Peyer's patch (tissue), 4 donors: Measurements from ENCODE around the gene LTBP4. TPM values are rescaled to one million over a fixed set of nuclear protein-coding genes. Genes with fewer than 3 reads are reported as not detected.

Source experiments
- DNase-seq, 3 donors: peaks; one replicate each; pipeline ENCODE4 v3.0.0-alpha.2; 2017 to 2019
- H3K27ac ChIP-seq, 4 donors: fragments of 200-600 bp; sonication (generic); one replicate each; pipeline ENCODE4 v1.5.1; 2016 to 2019
- H3K27me3 ChIP-seq, 2 donors: fragments of 200-600 bp; sonication (generic); one replicate each; pipeline ENCODE4 v1.5.1; 2019
- H3K36me3 ChIP-seq, 3 donors: fragments of 200-600 bp; sonication (generic); one replicate each; pipeline ENCODE4 v1.5.1; 2016 to 2019
- H3K4me1 ChIP-seq, 4 donors: fragments of 200-600 bp; sonication (generic); one replicate each; pipeline ENCODE4 v1.5.1; 2016 to 2019
- H3K4me3 ChIP-seq, 4 donors: fragments of 200-600 bp; sonication (generic); 1 replicate in 3 of 4; 2 replicates in 1 of 4; pipeline ENCODE4 v1.5.1; 2016 to 2019; ENCODE audit warnings: mild to moderate bottlenecking in 1 of 4
- H3K9me3 ChIP-seq, 4 donors: fragments of 200-600 bp; sonication (generic); one replicate each; pipeline ENCODE4 v1.5.1; 2016 to 2019; ENCODE audit warnings: mild to moderate bottlenecking in 1 of 4
- CTCF ChIP-seq, 6 experiments: fragments of 450-650 bp in 4 of 6; fragments of 200-600 bp in 2 of 6; sonication (generic) in 1 of 6; IDR thresholded peaks; one replicate each; pipeline ENCODE4 v1.5.1; 2017 to 2019; ENCODE audit warnings: antibody characterized with exemption in 6 of 6, mild to moderate bottlenecking in 3 of 6, moderate library complexity in 1 of 6
- POLR2A ChIP-seq, 2 donors: fragments of 450-650 bp; IDR thresholded peaks; one replicate each; pipeline ENCODE4 v1.5.1; 2017; ENCODE audit warnings: antibody characterized with exemption in 2 of 2, mild to moderate bottlenecking in 2 of 2, moderate library complexity in 2 of 2
- total RNA-seq, 4 donors: library from RNA; depleted of rRNA; stranded (reverse); fragments of >200 nt; gene quantifications; one replicate each; pipeline ENCODE4 v1.1.0, GENCODE V29; 2016

LTBP4 gene
- total RNA-seq, 4 donors from 2014 or later = 164 to 484 (median 329) TPM

DNA sequence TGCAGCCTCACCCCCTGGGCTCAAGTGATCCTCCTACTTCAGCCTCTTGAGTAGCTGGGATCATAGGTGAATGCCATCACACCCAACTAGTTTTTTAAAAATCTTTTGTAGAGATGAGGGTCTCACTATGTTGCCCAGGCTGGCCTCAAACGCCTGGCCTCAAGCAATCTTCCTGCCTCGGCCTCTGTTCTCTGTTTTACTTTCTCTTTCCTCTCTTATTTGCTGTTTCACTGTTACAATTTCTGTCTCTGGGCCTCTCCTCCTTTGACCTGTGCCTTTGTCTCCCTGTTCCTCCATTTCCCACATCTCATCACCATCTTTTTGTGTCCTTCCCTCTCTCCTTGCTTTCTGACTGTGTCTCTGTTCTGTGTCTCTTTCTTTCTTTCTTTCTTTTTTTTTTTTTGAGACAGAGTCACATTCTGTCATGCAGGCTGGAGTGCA lies 15.2 kb upstream of the LTBP4 start:
- Histone ChIP-seq H3K36me3 (peaks cover 0 to 63% (median 0%) of the 10 kb centered on the region in 3 donors), H3K27ac (no peak overlapping the region), H3K4me3 (no peak overlapping the region), H3K4me1 (no peaks in the 10 kb centered on the region), H3K9me3 (no peaks in the 10 kb centered on the region), H3K27me3 (no peaks in the 10 kb centered on the region)
- TF ChIP-seq POLR2A (IDR thresholded peaks at IDR 0.05) (no peak), CTCF (IDR thresholded peaks at IDR 0.05) (no peak)
- DNase-seq = no peak

DNA sequence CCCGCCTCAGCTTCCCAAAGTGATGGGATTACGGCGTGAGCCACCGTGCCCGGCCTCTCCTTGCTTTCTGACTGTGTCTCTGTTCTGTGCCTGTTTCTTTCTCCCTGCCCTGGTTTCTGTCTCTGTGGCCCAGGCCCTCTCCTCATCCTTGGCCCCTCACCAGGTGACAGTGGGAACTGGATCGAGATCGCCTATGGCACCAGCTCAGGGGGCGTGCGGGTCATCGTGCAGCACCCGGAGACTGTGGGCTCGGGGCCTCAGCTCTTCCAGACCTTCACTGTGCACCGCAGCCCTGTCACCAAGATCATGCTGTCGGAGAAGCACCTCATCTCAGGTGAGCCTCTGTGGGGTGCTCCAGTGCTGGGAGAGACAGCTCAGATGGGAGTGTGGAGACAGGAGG lies 14.6 kb upstream of the LTBP4 start:
- Histone ChIP-seq H3K9me3 (no peaks in the 10 kb centered on the region), H3K27me3 (no peaks in the 10 kb centered on the region), H3K27ac (no peak overlapping the region), H3K36me3 (peaks cover 0 to 58% (median 0%) of the 10 kb centered on the region in 3 donors), H3K4me1 (no peaks in the 10 kb centered on the region), H3K4me3 (no peak overlapping the region)
- no peak for DNase-seq
- no peak for TF ChIP-seq POLR2A (IDR thresholded peaks at IDR 0.05)
- no peak for TF ChIP-seq CTCF (IDR thresholded peaks at IDR 0.05)

- no peak for DNase-seq
- H3K27ac ChIP-seq = no peak overlapping the region
- H3K36me3 ChIP-seq = peaks cover 0 to 41% (median 0%) of the 10 kb centered on the region in 3 donors
- peaks cover 0 to 4% (median 0%) of the 10 kb centered on the region in 4 donors for H3K4me1 ChIP-seq
- no peaks in the 10 kb centered on the region for H3K9me3 ChIP-seq
- TF ChIP-seq POLR2A (IDR thresholded peaks at IDR 0.05) = no peak
- TF ChIP-seq CTCF (IDR thresholded peaks at IDR 0.05) = no peak
- H3K4me3 ChIP-seq = no peak overlapping the region
- no peaks in the 10 kb centered on the region for H3K27me3 ChIP-seq
Measured at GRCh38 chr19:40588110-40588854, 12.9 kb upstream of the LTBP4 start.

GRCh38 chr19:40588926-40589569 lies 12.1 kb upstream of the LTBP4 start:
- H3K27me3 ChIP-seq = no peaks in the 10 kb centered on the region
- H3K36me3 ChIP-seq = peaks cover 0 to 34% (median 0%) of the 10 kb centered on the region in 3 donors
- no peak for DNase-seq
- TF ChIP-seq POLR2A (IDR thresholded peaks at IDR 0.05) (no peak), CTCF (IDR thresholded peaks at IDR 0.05) (no peak)
- no peaks in the 10 kb centered on the region for H3K9me3 ChIP-seq
- no peak overlapping the region for H3K27ac ChIP-seq
- H3K4me1 ChIP-seq = peaks cover 0 to 4% (median 0%) of the 10 kb centered on the region in 4 donors
- no peak overlapping the region for H3K4me3 ChIP-seq

DNA sequence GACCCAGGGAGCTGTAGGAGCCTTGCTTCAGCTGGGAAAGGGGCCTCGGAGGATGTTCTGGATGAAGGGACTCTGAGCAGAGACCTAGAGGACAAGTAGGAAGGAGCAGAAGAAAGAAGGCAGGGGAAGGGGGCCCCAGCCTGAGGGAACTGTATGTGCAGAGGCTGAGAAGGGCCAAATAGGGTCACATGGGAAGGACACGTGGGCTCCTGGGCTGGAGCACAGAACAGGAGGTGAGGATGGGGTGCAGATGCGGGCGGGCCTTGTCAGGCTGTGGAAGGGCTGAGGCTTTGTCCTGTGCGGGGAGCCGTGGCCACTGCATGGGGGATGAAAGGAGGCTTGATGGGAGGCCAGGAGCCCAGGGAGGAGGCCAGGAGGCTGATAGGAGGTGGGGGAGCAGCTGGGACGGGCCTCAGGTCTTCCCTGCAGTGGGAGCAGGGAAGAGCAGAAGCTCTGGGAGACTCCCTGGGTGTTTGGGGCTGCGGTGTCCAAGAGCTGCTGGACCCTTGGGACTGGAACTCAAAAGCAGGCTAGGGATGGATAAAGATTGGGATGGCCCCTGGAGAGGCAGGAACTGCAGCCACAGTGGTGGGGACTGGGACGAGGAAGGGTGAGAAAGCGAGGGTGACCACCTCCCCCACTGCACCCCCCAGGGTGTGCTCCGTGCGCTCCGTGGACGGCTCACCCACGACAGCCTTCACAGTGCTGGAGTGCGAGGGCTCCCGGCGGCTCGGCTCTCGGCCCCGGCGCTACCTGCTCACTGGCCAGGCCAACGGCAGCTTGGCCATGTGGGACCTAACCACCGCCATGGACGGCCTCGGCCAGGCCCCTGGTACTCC lies 11.4 kb upstream of the LTBP4 start:
- Histone ChIP-seq H3K4me3 (no peak overlapping the region), H3K9me3 (no peaks in the 10 kb centered on the region), H3K36me3 (peaks cover 0 to 27% (median 0%) of the 10 kb centered on the region in 3 donors), H3K27me3 (no peaks in the 10 kb centered on the region), H3K27ac (no peak overlapping the region), H3K4me1 (peaks cover 0 to 5% (median 2%) of the 10 kb centered on the region in 4 donors)
- DNase-seq = no peak
- TF ChIP-seq CTCF (IDR thresholded peaks at IDR 0.05) = no peak
- no peak for TF ChIP-seq POLR2A (IDR thresholded peaks at IDR 0.05)
